A549 (cell line): ENCODE results near the gene RFX1. TPM values are rescaled to one million over a fixed set of nuclear protein-coding genes. Genes with fewer than 3 reads are reported as not detected.
"Not testable (repeated sequence)": the region's sequence is repeated elsewhere in the genome, so short reads cannot be mapped to it uniquely, and the experiment has no call there.

Source experiments
- ATAC-seq, 2 experiments: fragments of 200-7000 bp in 1 of 2; fragments of >200 bp in 1 of 2; cut with Nextera tagmentation in 1 of 2; cut with Tn5 transposase in 1 of 2; 3 replicates each; pipeline versions ENCODE4 v1.8.0 to v1.9.1; 2018 to 2020; ENCODE audit warnings: mild to moderate bottlenecking in 1 of 2, moderate library complexity in 1 of 2
- CTCF ChIA-PET: fragments of 300-600 bp; sonication (Branson Sonifier 250); formaldehyde crosslinking; extraction: SDS; loops from one replicate; lab custom pipeline; 2021; ENCODE audit warnings: antibody characterized with exemption, inconsistent platforms; lab: Yijun Ruan, JAX
- POLR2A ChIA-PET: fragments of 350-600 bp; formaldehyde crosslinking; extraction: SDS; loops from one replicate; lab custom pipeline; 2021; ENCODE audit warnings: antibody characterized with exemption, inconsistent platforms; lab: Yijun Ruan, JAX
- DNase-seq, 2 experiments: peaks; one replicate each; pipeline versions ENCODE4 v3.0.0 to v3.0.0-alpha.2; 2011 to 2016; ENCODE audit warnings: low read depth in 1 of 2, low spot score in 1 of 2
- FAIRE-seq: peaks from 2 replicates; lab custom pipeline; 2011; peaks lifted over from hg19 to GRCh38; lab: Jason Lieb, UNC
- H3K27ac ChIP-seq, 2 experiments: fragments of >200 bp; sonication (Bioruptor Twin); formaldehyde crosslinking; 3 replicates each; pipeline ENCODE4 v1.5.1; 2016 to 2017
- H3K4me1 ChIP-seq: fragments of >200 bp; sonication (Bioruptor Twin); formaldehyde crosslinking; 3 replicates; pipeline ENCODE4 v1.6.1; 2016
- H3K4me2 ChIP-seq: fragments of >200 bp; sonication (Bioruptor Twin); formaldehyde crosslinking; 3 replicates; pipeline ENCODE4 v1.6.1; 2016
- H3K4me3 ChIP-seq: fragments of >200 bp; sonication (Bioruptor Twin); formaldehyde crosslinking; 3 replicates; pipeline ENCODE4 v1.5.1; 2016
- H3K9me3 ChIP-seq: fragments of >200 bp; sonication (Bioruptor Twin); formaldehyde crosslinking; 3 replicates; pipeline ENCODE4 v1.6.1; 2016
- BCL3 ChIP-seq: fragments of >200 bp; sonication (Bioruptor Twin); formaldehyde crosslinking; IDR thresholded peaks from 3 replicates; pipeline ENCODE4 v1.6.1; 2016
- CHD4 ChIP-seq: fragments of 200-600 bp; sonication (generic); IDR thresholded peaks from 2 replicates; pipeline ENCODE4 v1.6.1; 2016; ENCODE audit warnings: antibody characterized with exemption, mild to moderate bottlenecking, borderline replicate concordance
- E2F6 ChIP-seq: IDR thresholded peaks from 2 replicates; pipeline ENCODE4 v1.6.1; 2012; ENCODE audit warnings: low read depth, borderline replicate concordance
- EHF ChIP-seq: fragments of 250-450 bp; sonication (Bioruptor Pico); IDR thresholded peaks from 2 replicates; pipeline ENCODE4 v1.5.0; 2020; ENCODE audit warnings: mild to moderate bottlenecking
- ELK1 ChIP-seq: fragments of 150-350 bp; IDR thresholded peaks from 2 replicates; pipeline ENCODE4 v1.6.1; 2014; ENCODE audit warnings: low read depth, mild to moderate bottlenecking, low read length
- EP300 ChIP-seq, 2 experiments: fragments of >200 bp; sonication (Bioruptor Twin); formaldehyde crosslinking; IDR thresholded peaks; 2 replicates in 1 of 2; 3 replicates in 1 of 2; pipeline ENCODE4 v1.6.1; 2016 to 2017
- FOSB ChIP-seq: fragments of 250-450 bp; sonication (Bioruptor Pico); IDR thresholded peaks from 2 replicates; pipeline ENCODE4 v1.5.0; 2020; ENCODE audit warnings: mild to moderate bottlenecking, moderate library complexity
- FOSL2 ChIP-seq, 2 experiments: fragments of 450-650 bp in 1 of 2; fragments of >200 bp in 1 of 2; sonication (Bioruptor Twin) in 1 of 2; formaldehyde crosslinking; IDR thresholded peaks; 2 replicates each; pipeline versions ENCODE4 v1.5.0 to v1.6.1; 2016 to 2020; ENCODE audit warnings: mild to moderate bottlenecking in 1 of 2, moderate library complexity in 1 of 2
- GATA3 ChIP-seq: IDR thresholded peaks from 2 replicates; pipeline ENCODE4 v1.6.1; 2012; ENCODE audit warnings: borderline replicate concordance
- HES2 ChIP-seq: fragments of >200 bp; sonication (Bioruptor Twin); formaldehyde crosslinking; IDR thresholded peaks from 2 replicates; pipeline ENCODE4 v1.6.1; 2016
- HMGXB4 ChIP-seq: fragments of 250-450 bp; sonication (Bioruptor Pico); IDR thresholded peaks from 2 replicates; pipeline ENCODE4 v1.5.0; 2021; ENCODE audit warnings: mild to moderate bottlenecking, moderate library complexity, borderline replicate concordance
- HOXB5 ChIP-seq: fragments of 250-450 bp; sonication (Bioruptor Pico); IDR thresholded peaks from 2 replicates; pipeline ENCODE4 v1.5.0; 2020; ENCODE audit warnings: mild to moderate bottlenecking, moderate library complexity
- KDM5A ChIP-seq: fragments of 200-600 bp; sonication (generic); IDR thresholded peaks from 2 replicates; pipeline ENCODE4 v1.6.1; 2016; ENCODE audit warnings: antibody characterized with exemption, mild to moderate bottlenecking
- MAFK ChIP-seq: fragments of 450-650 bp; IDR thresholded peaks from 2 replicates; pipeline ENCODE4 v1.6.1; 2014; ENCODE audit not compliant: partially characterized antibody
- MAX ChIP-seq: IDR thresholded peaks from 2 replicates; pipeline ENCODE4 v1.6.1; 2012
- NFE2L2 ChIP-seq: fragments of 150-350 bp; conservative IDR thresholded peaks from 2 replicates; pipeline ENCODE4 v1.6.1; 2014; ENCODE audit warnings: low read length
- PHF8 ChIP-seq: fragments of 200-600 bp; sonication (generic); IDR thresholded peaks from 2 replicates; pipeline ENCODE4 v1.6.1; 2016; ENCODE audit warnings: low read depth, mild to moderate bottlenecking, antibody characterized with exemption, moderate library complexity, borderline replicate concordance
- POLR2AphosphoS2 ChIP-seq: conservative IDR thresholded peaks from 2 replicates; pipeline ENCODE4 v1.6.1; 2012; ENCODE audit warnings: low read length, improper control_type of control experiment, inconsistent platforms
- RARB ChIP-seq: fragments of 250-450 bp; sonication (Bioruptor Pico); IDR thresholded peaks from 2 replicates; pipeline ENCODE4 v1.8.0; 2021; ENCODE audit warnings: mild to moderate bottlenecking, moderate library complexity
- RCOR1 ChIP-seq: fragments of 150-350 bp; IDR thresholded peaks from 2 replicates; pipeline ENCODE4 v1.6.1; 2014; ENCODE audit warnings: antibody characterized with exemption, low read length, low read depth
- RNF2 ChIP-seq: fragments of 200-600 bp; sonication (generic); IDR thresholded peaks from 2 replicates; pipeline ENCODE4 v1.6.1; 2016; ENCODE audit warnings: low read depth, mild to moderate bottlenecking, antibody characterized with exemption, moderate library complexity, borderline replicate concordance
- TFCP2L1 ChIP-seq: fragments of 250-450 bp; sonication (Bioruptor Pico); IDR thresholded peaks from 2 replicates; pipeline ENCODE4 v1.5.0; 2021; ENCODE audit warnings: mild to moderate bottlenecking
- ZC3H11A ChIP-seq: fragments of 450-650 bp; IDR thresholded peaks from 2 replicates; pipeline ENCODE4 v1.6.1; 2014; ENCODE audit warnings: antibody characterized with exemption, mild to moderate bottlenecking
- ZFP36 ChIP-seq: fragments of 450-650 bp; IDR thresholded peaks from 2 replicates; pipeline ENCODE4 v1.6.1; 2014; ENCODE audit warnings: borderline replicate concordance; ENCODE audit not compliant: partially characterized antibody
- WGBS: methylation state at CpG from one replicate; pipeline ENCODE4 v1.1.6; 2017; ENCODE audit errors: missing lambda C conversion rate; 5-methylcytosine and 5-hydroxymethylcytosine counted together
- polyA plus RNA-seq, 4 experiments: library from polyadenylated mRNA; depleted of rRNA in 3 of 4; stranded (reverse); fragments of >200 nt; fragmentation: RNase III in 1 of 4; extraction: RNeasy Plus Mini Kit Qiagen cat#74134 plus additional on column Dnase treatment in 1 of 4; gene quantifications; 2 replicates in 3 of 4; 3 replicates in 1 of 4; pipeline ENCODE4 v1.2.3, GENCODE V29; 2011 to 2017

RFX1 gene
- polyA plus RNA-seq, 2 of the 4 experiments (the other 2 are of a cell fraction): 0.57 to 5.4 TPM

- Histone ChIP-seq H3K4me1 (peaks cover 6% of the 10 kb centered on the region; the same call in 2 of the 3 replicates), H3K4me2 (no peak overlapping the region), H3K27ac (no peak overlapping the region)
- DNase-seq: no peak
- no peak for FAIRE-seq
- CTCF ChIA-PET: no interaction called here
- POLR2A ChIA-PET: no interaction called here
- TF ChIP-seq ELK1: no peak
- no peak for TF ChIP-seq GATA3
- no peak for TF ChIP-seq E2F6
- no peak for TF ChIP-seq BCL3
- no peak for TF ChIP-seq MAX
- TF ChIP-seq RCOR1: no peak
- TF ChIP-seq EP300 (IDR thresholded peaks at IDR 0.05): no peak
- TF ChIP-seq HMGXB4 (CRISPR knock-in tag): no peak
- no peak for TF ChIP-seq FOSL2 (IDR thresholded peaks at IDR 0.05)
- no peak for TF ChIP-seq FOSL2 (CRISPR knock-in tag; IDR thresholded peaks at IDR 0.05)
- TF ChIP-seq FOSB (CRISPR knock-in tag): no peak
- TF ChIP-seq HOXB5: no peak
- TF ChIP-seq ZC3H11A: no peak
- no peak for TF ChIP-seq CHD4
- TF ChIP-seq EHF: no peak
- TF ChIP-seq, all 56 proteins: peak for 0
- Histone ChIP-seq H3K4me3 (no peak overlapping the region), H3K9me3 (no peaks in the 10 kb centered on the region)
- ATAC-seq: no peak
- 65% methylated on average over 4 of the region's 4 CpGs for WGBS
Measured at GRCh38 chr19:14028901-14029300, 22.8 kb upstream of the RFX1 start.

GRCh38 chr19:14027856-14028450 lies 21.8 kb upstream of the RFX1 start, which contains the start of gene RLN3:
Gene RLN3, plus strand, starts transcription at chr19:14028148. Its CDS starts 57 bp downstream, at chr19:14028205.
- ATAC-seq: no peak
- H3K4me1 ChIP-seq: peaks cover 9% of the 10 kb centered on the region; the same call in 2 of the 3 replicates
- ChIA-PET CTCF (interaction anchor here (0.6 kb wide), 1 partner anchor 15 kb away, joined by 3 read pairs; no protein-coding TSS in a partner anchor), POLR2A (no interaction called here)
- H3K4me3 ChIP-seq: no peak within 1 kb of the TSS
- no peak within 1 kb of the TSS for H3K4me2 ChIP-seq
- DNase-seq: no peak
- TF ChIP-seq ZC3H11A (no peak), HES2 (no peak), RNF2 (no peak), KDM5A (no peak), POLR2AphosphoS2 (no peak), RARB (CRISPR knock-in tag) (no peak), NFE2L2 (no peak), TFCP2L1 (no peak), PHF8 (no peak), HOXB5 (no peak), MAFK (no peak), ZFP36 (no peak)
- FAIRE-seq: no peak
- WGBS: 64% methylated on average over 17 of the region's 24 CpGs
- H3K27ac ChIP-seq: no peak within 1 kb of the TSS
- no peaks in the 10 kb centered on the region for H3K9me3 ChIP-seq

- CTCF ChIA-PET: interaction anchor here (0.6 to 1.1 kb wide), 3 partner anchors 46 to 172 kb away, joined by 4 to 7 read pairs (median 4); partner anchors contain the start of gene MISP3
- whole genome bisulfite sequencing: 66% methylated on average over 3 of the region's 5 CpGs
- FAIRE-seq, H3K4me1 ChIP-seq, POLR2A ChIA-PET, H3K4me2 ChIP-seq, H3K27ac ChIP-seq, ATAC-seq, H3K9me3 ChIP-seq, H3K4me3 ChIP-seq, DNase-seq: not testable (repeated sequence)
Measured at GRCh38 chr19:14026652-14027192, 20.6 kb upstream of the RFX1 start.
